Left forelimb (tissue), 1 donor: ENCODE measurements around the gene FNDC11.
"Not testable (repeated sequence)": the region's sequence is repeated elsewhere in the genome, so short reads cannot be mapped to it uniquely, and the experiment has no call there.

ENCODE experiments used
- DNase-seq: peaks from one replicate; pipeline ENCODE4 v3.0.0-alpha.2; 2018; ENCODE audit warnings: low spot score

Gene FNDC11

GRCh38 chr20:63554361-63555278 lies 661 bp downstream of the FNDC11 start:
- no peak for DNase-seq

GRCh38 chr20:63555661-63556381 lies 1.9 kb downstream of the FNDC11 start:
- no peak for DNase-seq

- DNase-seq = no peak
Observed at GRCh38 chr20:63556873-63557478, 3.0 kb downstream of the FNDC11 start.

DNA sequence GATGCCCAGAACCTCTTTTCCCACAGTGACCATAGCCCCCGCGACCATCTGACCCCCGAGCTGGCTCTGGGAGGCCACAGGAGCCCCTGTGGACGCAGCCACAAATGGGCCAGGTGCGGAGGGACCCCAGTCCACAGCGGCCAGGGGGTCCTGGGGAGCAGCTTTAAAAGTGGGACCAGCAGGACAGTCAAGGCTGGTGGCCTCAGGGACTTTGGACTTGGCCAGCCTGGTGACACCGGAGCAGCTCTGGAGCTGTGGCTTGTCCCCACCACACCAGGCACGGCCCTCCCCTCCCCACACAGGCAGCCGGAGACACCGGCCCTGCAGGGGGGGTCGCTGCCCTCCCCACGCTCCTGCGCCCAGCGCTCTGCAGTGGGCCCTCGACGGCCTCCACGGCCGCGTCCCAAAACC lies 3.5 kb downstream of the FNDC11 start:
- DNase-seq = no peak

- no peak for DNase-seq
Observed at GRCh38 chr20:63558804-63559484, 5.0 kb downstream of the FNDC11 start.

DNA sequence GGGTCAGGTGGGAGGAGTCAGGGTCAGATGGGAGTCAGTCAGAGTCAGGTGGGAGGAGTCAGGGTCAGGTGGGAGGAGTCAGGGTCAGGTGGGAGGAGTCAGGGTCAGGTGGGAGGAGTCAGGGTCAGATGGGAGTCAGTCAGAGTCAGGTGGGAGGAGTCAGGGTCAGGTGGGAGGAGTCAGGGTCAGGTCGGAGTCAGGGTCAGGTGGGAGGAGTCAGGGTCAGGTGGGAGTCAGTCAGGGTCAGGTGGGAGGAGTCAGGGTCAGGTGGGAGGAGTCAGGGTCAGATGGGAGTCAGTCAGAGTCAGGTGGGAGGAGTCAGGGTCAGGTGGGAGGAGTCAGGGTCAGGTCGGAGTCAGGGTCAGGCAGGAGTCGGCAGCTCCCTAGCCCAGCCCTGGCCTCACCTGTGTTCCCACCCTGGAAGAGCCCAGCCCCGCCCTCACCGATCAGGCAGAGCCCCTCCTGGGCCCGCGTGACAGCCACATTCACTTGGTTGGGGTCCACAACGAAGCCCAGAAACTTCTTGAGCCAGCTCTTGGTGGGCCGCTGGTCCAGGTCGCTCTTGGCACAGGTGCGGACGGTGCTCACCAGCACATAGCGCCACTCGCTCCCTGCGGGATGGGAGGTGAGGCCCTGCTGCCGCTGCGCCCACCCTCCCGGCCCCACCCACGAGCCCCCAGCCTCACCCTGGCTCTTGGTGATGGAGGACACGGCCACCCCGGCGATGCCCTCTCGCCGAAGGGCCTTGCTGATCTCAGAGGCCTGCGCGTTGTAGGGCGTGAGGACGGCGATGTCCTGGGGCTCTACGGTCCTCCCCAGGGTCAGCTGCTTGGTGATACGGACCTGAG lies 5.8 kb downstream of the FNDC11 start:
- not testable (repeated sequence) for DNase-seq

GRCh38 chr20:63560333-63560805 lies 6.4 kb downstream of the FNDC11 start:
- DNase-seq = no peak

- DNase-seq = no peak
Observed at GRCh38 chr20:63560856-63561609, 7.1 kb downstream of the FNDC11 start.

DNA sequence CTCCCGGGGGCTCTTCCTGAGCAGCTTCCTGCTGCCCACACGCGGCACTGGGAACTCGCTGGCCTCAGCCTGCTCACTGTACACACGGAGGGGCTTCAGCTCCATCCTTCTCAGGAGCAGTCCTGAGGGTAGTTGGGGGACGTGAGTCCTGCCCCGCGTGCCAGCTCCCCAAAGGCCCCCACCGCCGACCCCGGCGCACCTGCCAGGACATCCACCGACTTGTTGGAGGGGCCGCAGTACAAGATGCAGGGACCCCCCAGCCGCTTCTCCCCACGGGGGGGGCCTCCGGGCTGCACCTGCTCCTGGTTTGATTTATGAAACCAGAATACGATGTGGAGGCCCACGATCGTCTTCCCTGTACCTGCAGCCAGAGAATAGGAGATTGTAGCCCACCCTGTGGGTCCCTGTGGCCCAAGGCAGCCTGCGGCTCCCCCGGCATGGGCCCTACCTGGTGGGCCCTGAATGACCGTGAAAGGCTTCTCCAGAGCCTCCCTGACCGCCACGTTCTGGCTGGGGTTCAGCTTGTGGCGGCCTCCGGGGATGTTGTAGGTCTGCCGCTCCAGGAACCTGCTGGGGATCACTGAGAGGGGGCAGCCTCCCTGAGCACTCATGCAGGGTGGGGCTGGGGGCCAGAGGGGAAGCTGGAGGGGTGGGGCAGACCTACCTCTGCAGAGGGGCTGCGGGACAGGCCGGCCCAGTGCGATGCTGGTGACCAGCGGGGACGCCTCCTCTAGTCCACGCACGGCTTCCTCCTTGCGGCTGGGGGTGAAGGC lies 7.9 kb downstream of the FNDC11 start:
- DNase-seq = no peak

DNA sequence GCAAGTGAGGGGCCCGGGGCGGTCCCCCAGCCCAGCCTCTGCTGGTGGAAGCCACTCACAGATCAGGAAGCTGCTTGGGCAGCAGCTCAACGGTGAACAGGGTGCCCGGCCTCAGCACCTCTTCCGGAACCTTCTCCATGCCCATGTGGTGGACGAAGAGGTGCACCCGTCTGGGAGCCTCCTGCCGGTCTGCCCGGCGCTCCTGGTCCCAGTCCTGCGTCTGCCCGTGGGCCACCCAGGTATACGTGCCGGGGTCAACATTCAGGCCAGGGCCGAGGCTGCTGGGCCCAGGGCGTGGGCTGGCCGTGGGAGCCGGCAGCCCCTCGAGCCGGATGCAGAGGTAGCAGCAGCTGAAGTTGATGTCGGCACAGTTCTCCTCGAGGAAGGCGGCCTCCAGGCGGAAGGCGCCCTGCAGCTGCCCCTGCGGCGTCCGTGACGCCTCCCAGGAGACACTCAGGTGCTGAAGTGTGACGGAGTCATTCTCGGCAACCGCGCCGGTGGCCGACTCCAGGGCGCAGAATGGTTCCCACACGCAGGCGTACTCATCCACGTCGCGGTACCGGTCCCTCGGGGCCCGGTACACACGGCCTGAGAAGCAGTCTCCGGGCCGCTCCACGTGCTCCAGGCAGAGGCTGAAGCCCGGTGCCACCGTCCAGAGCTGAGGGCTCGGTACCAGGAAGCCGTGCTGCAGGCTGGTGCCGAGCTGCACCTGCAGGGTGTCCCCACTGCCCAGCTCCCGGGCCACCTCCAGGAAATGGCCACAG lies 8.7 kb downstream of the FNDC11 start:
- no peak for DNase-seq

DNA sequence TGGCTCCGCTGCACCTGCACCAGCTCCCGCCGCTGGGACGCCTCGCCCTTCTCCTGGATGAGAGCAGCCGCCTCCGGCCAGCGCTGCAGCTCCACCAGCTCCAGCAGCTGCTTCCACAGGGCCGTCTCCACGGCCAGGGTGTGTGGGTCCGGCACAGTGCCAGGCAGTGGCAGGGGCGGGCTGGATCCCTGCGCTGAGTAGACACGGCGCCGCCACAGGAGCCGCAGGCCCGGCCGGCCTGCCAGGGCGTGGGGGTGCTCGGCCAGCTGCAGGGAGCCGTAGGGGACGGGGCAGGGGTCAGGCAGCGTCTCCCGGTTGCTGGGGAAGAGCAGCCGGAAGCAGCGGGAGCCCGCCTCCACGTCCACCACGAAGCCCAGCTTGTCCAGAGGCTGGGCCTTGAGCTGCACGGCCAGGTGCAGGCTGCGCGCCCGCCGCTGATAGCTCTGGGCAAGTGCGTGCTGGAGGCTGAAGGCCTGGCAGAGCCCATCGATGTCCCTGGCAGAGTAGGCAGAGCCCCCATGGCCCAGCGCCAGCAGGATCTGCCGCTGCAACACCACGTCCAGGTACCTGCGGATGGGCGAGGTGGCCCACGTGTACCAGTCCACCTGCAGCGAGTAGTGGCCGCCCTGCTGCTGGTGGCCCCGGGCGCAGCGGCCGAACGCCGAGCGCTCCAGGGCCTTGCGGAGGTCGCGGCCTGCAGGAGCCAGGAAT lies 9.4 kb downstream of the FNDC11 start:
- no peak for DNase-seq

GRCh38 chr20:63564036-63564810 lies 10.3 kb downstream of the FNDC11 start:
- no peak for DNase-seq

DNA sequence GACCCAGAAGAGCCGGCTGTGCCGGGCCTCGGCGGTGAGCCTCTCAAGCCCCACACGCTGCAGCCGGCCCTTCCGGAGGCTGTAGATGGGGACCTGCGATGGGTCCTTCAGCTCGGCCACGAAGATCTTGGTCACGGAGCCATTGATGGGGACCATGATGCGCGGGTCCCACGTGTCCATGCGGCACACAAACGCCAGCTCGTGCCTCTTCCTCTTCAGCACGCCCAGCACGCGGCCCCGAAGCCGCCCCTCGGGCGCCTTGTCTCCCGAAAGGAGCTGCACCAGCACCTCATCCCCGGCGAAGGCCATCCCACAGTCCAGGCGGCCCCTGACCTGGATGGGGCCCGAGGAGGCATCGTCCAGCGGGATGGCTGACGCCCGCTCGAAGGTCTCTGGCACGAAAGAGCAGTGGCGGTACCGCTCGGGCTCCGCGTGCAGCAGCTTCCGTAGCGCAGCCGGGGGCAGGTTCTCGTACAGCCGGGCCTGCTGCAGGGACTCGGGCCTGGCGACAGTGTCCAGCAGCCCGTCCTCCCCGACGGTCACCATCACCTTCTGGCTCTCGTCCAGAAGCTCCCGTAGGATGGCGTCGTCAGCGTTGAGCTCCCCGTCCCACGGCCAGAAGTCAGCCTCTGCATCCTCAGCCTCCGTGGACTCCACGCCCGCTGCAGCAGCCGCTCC lies 11.2 kb downstream of the FNDC11 start:
- no peak for DNase-seq

- no peak for DNase-seq
Observed at GRCh38 chr20:63565699-63566335, 11.9 kb downstream of the FNDC11 start.

DNA sequence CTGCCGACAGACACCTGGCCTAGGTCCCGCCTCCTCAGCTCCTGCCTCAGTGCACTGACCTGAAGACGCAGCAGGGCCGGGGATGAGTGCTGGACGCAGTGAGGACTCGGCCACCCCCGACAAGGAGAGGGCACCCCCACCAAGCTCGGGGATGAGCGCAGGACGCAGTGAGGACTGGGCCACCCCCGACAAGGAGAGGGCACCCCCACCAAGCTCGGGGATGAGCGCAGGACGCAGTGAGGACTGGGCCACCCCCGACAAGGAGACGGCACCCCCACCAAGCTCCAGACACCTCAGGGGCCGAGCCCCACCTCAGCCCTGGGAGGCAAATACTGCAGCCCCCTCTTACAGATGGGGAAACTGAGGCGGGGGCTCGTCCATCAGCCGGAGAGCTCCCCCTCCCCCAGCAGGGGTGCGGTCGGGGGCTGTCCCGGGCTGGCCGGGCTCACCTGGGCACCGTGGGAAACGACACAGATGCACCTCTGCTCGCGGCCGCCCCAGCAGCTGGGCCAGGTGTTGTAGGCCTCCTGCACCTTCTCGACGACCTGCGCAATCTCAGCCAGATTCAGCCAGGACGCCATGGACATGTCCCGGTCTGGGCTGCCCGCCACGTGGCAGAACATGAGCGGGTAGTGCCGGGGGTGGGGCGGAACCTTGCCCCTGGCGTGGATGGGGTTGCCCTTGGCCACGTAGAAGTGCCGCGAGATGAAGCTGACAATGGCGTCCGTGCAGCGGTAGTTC lies 12.6 kb downstream of the FNDC11 start:
- no peak for DNase-seq

DNA sequence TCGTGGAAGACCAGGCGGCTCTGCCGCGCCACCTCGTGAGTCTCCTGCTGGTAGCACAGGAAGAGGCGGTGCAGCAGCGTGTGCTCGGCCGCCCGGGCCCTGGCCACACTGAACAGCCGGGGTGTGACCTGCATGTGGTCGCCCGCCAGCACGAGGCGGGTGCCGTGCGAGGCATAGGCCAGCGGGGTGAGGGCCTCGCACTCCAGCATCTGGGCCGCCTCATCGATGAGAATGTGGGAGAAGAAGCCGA lies 13.1 kb downstream of the FNDC11 start:
- no peak for DNase-seq
